K562 (cell line): ENCODE data around the gene XAGE3.
"Not testable (repeated sequence)": the region's sequence is repeated elsewhere in the genome, so short reads cannot be mapped to it uniquely, and the experiment has no call there.

Experiments used
- ARID2 ChIP-seq: fragments of 450-650 bp; IDR thresholded peaks from 2 replicates; pipeline ENCODE4 v1.6.1; 2017; ENCODE audit warnings: antibody characterized with exemption, mild to moderate bottlenecking
- EGR1 ChIP-seq: fragments of 450-650 bp; conservative IDR thresholded peaks from 2 replicates; pipeline ENCODE4 v1.6.1; 2017; ENCODE audit warnings: mild to moderate bottlenecking
- MAFK ChIP-seq: IDR thresholded peaks from 2 replicates; pipeline ENCODE4 v1.6.1; 2011; ENCODE audit warnings: low read length, improper control_type of control experiment
- MTF1 ChIP-seq: fragments of 250-450 bp; sonication (Bioruptor Pico); IDR thresholded peaks from 2 replicates; pipeline ENCODE4 v1.9.0; 2021; ENCODE audit warnings: moderate library complexity, mild to moderate bottlenecking, inconsistent platforms, borderline replicate concordance
- POU5F1 ChIP-seq: fragments of 150-350 bp; IDR thresholded peaks from 2 replicates; pipeline ENCODE4 v1.6.1; 2014; ENCODE audit warnings: borderline replicate concordance, low read length, low read depth, mild to moderate bottlenecking; ENCODE audit not compliant: partially characterized antibody
- TCF3 ChIP-seq: sonication (generic); formaldehyde crosslinking; IDR thresholded peaks from 2 replicates; pipeline ENCODE4 v1.4.0; 2020; ENCODE audit warnings: mild to moderate bottlenecking, missing genetic modification reagents

GRCh38 chrX:52873825-52874224 lies 5.9 kb upstream of the XAGE3 start:
- TF ChIP-seq MTF1 (CRISPR knock-in tag); TCF3 (CRISPR knock-in tag); POU5F1; ARID2; EGR1; MAFK: not testable (repeated sequence)
